ENCODE data around the gene KRTAP10-1. TPM values are rescaled to one million over a fixed set of nuclear protein-coding genes. Genes with fewer than 3 reads are reported as not detected.

The KRTAP10-1 gene
- polyA plus RNA-seq, 1 donor (not counting 4 experiments of a cell fraction or from before 2014, with no cell fraction given): not detected

GRCh38 chr21:44533891-44534627, 5.9 kb downstream of the KRTAP10-1 start:
- H3K4me3 ChIP-seq (ENCODE audit: control insufficient read depth in 2 of 3, extremely low read depth in 1 of 3, insufficient read depth in 2 of 3, low read depth in 1 of 3, low read length in 3 of 3): no peak overlapping the region
- H3K79me2 ChIP-seq (ENCODE audit: control insufficient read depth, insufficient read depth, low read length): no peaks in the 10 kb centered on the region
- no peak for TF ChIP-seq EZH2 (IDR thresholded peaks at IDR 0.05; ENCODE audit: low read length)
- TF ChIP-seq CTCF (optimal IDR thresholded peaks at IDR 0.05 in 1 of 3, IDR thresholded peaks at IDR 0.05 in 1 of 3, conservative IDR thresholded peaks at IDR 0.05 in 1 of 3; ENCODE audit: extremely low read depth in 1 of 3, insufficient read depth in 2 of 3, low read length in 3 of 3): no peak
- no peak overlapping the region for H2AFZ ChIP-seq (ENCODE audit: control insufficient read depth, low read length)
- no peak overlapping the region for H3K4me2 ChIP-seq (ENCODE audit: control insufficient read depth, extremely low read depth, insufficient read depth, low read depth, low read length)
- no peak overlapping the region for H3K9ac ChIP-seq (ENCODE audit: control insufficient read depth, extremely low read depth, insufficient read depth, low read length)
- H3K36me3 ChIP-seq (ENCODE audit: control insufficient read depth in 2 of 2, extremely low read depth in 1 of 2, insufficient read depth in 2 of 2, low read length in 2 of 2): no peaks in the 10 kb centered on the region
- H3K9me1 ChIP-seq (ENCODE audit: control insufficient read depth, extremely low read depth, insufficient read depth, low read length): no peaks in the 10 kb centered on the region
- no peaks in the 10 kb centered on the region for H3K27me3 ChIP-seq (ENCODE audit: control insufficient read depth, extremely low read depth, insufficient read depth, low read length)
- H3K9me3 ChIP-seq (ENCODE audit: control insufficient read depth, low read depth, low read length): peaks cover 4% of the 10 kb centered on the region
- H3K27ac ChIP-seq (ENCODE audit: control insufficient read depth, insufficient read depth, low read length): no peak overlapping the region
- no peaks in the 10 kb centered on the region for H4K20me1 ChIP-seq (ENCODE audit: control insufficient read depth, extremely low read depth, insufficient read depth, low read length)
- dilution Hi-C loops (cut with MboI; ENCODE audit: extremely low pct_ligation_motif_present, low sequenced_read_pairs): no loop called here
- no peak for DNase-seq (ENCODE audit: low read depth, low spot score)
- no peaks in the 10 kb centered on the region for H3K4me1 ChIP-seq (ENCODE audit: control insufficient read depth, extremely low read depth, insufficient read depth, low read length)
- FAIRE-seq: no peak

DNA sequence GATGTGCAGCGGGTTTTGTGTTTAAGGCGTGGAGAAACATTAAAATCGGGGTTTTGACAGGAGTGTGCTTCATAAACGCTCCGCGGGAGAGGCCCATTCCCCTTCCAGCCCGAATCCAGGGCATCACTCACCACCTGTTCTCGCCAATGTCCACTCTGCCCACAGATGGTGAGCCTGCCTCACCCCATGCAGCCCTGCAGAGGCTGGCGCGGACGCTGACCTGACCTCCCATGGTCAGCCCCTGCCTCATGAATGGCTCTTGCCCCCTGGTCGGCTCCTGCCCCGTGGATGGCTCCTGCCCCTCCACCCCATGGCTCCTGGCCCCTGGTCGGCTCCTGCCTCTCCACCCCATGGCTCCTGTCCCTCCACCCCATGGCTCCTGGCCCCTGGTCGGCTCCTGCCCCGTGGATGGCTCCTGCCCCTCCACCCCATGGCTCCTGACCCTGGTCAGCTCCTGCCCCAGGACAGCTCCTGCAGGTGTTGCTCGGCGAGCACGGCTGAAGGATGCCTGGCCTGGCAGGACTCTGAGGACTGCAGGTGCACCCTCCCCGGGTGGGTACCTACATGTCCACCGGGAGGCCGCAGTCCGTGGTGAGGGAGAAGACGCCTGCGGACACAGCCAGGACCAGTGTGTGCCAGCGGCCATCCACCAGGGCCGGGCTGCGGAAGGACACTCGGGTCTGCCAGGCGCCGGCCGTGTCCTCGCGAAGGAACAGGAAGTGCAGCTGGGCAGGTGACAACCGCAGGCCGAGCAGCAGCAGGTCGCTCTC, 6.7 kb downstream of the KRTAP10-1 start:
- no peaks in the 10 kb centered on the region for H3K9me1 ChIP-seq (ENCODE audit: control insufficient read depth, extremely low read depth, insufficient read depth, low read length)
- TF ChIP-seq EZH2 (IDR thresholded peaks at IDR 0.05; ENCODE audit: low read length) (no peak), CTCF (optimal IDR thresholded peaks at IDR 0.05 in 1 of 3, IDR thresholded peaks at IDR 0.05 in 1 of 3, conservative IDR thresholded peaks at IDR 0.05 in 1 of 3; ENCODE audit: extremely low read depth in 1 of 3, insufficient read depth in 2 of 3, low read length in 3 of 3) (no peak)
- no peak overlapping the region for H3K4me3 ChIP-seq (ENCODE audit: control insufficient read depth in 2 of 3, extremely low read depth in 1 of 3, insufficient read depth in 2 of 3, low read depth in 1 of 3, low read length in 3 of 3)
- DNase-seq (ENCODE audit: low read depth, low spot score) (no peak), FAIRE-seq (no peak)
- no peaks in the 10 kb centered on the region for H4K20me1 ChIP-seq (ENCODE audit: control insufficient read depth, extremely low read depth, insufficient read depth, low read length)
- no peak overlapping the region for H3K9ac ChIP-seq (ENCODE audit: control insufficient read depth, extremely low read depth, insufficient read depth, low read length)
- no peak overlapping the region for H3K4me2 ChIP-seq (ENCODE audit: control insufficient read depth, extremely low read depth, insufficient read depth, low read depth, low read length)
- peaks cover 4% of the 10 kb centered on the region for H3K9me3 ChIP-seq (ENCODE audit: control insufficient read depth, low read depth, low read length)
- H3K36me3 ChIP-seq (ENCODE audit: control insufficient read depth in 2 of 2, extremely low read depth in 1 of 2, insufficient read depth in 2 of 2, low read length in 2 of 2): no peaks in the 10 kb centered on the region
- no peaks in the 10 kb centered on the region for H3K4me1 ChIP-seq (ENCODE audit: control insufficient read depth, extremely low read depth, insufficient read depth, low read length)
- dilution Hi-C loops (cut with MboI; ENCODE audit: extremely low pct_ligation_motif_present, low sequenced_read_pairs): no loop called here
- no peaks in the 10 kb centered on the region for H3K79me2 ChIP-seq (ENCODE audit: control insufficient read depth, insufficient read depth, low read length)
- H3K27ac ChIP-seq (ENCODE audit: control insufficient read depth, insufficient read depth, low read length): no peak overlapping the region
- H3K27me3 ChIP-seq (ENCODE audit: control insufficient read depth, extremely low read depth, insufficient read depth, low read length): no peaks in the 10 kb centered on the region
- H2AFZ ChIP-seq (ENCODE audit: control insufficient read depth, low read length): no peak overlapping the region
